Progenitor cell of endocrine pancreas (in vitro differentiated cells): ENCODE data around the gene MTMR3. TPM values are rescaled to one million over a fixed set of nuclear protein-coding genes. Genes with fewer than 3 reads are reported as not detected.

Experiments used
- DNase-seq: peaks from one replicate; pipeline ENCODE4 v3.0.0; 2021; ENCODE audit warnings: low spot score; ENCODE audit not compliant: unreplicated experiment
- H3K27ac Mint-ChIP-seq: 2 replicates; pipeline ENCODE4 v1.8.0; 2021; ENCODE audit warnings: mild to moderate bottlenecking, moderate library complexity, mixed read lengths
- H3K27me3 Mint-ChIP-seq: 2 replicates; pipeline ENCODE4 v1.8.0; 2021; ENCODE audit warnings: mixed read lengths
- H3K36me3 Mint-ChIP-seq: 2 replicates; pipeline ENCODE4 v1.8.0; 2022; ENCODE audit warnings: mixed read lengths; ENCODE audit not compliant: insufficient read depth
- H3K4me1 Mint-ChIP-seq: 2 replicates; pipeline ENCODE4 v1.8.0; 2021; ENCODE audit warnings: low read depth, mixed read lengths
- H3K4me3 Mint-ChIP-seq: 2 replicates; pipeline ENCODE4 v1.8.0; 2021; ENCODE audit warnings: low read depth, mild to moderate bottlenecking, moderate library complexity, mixed read lengths
- H3K9me3 Mint-ChIP-seq: 2 replicates; pipeline ENCODE4 v1.8.0; 2021; ENCODE audit warnings: low read depth, mixed read lengths
- total RNA-seq: library from RNA; stranded (reverse); gene quantifications from 2 replicates; pipeline ENCODE4 v1.2.1, GENCODE V29; 2021
- TF ChIP-seq, protein P1 (sequence below): fragments of 200-600 bp; sonication (generic); IDR thresholded peaks from one replicate; pipeline ENCODE4 v1.5.0; 2021; ENCODE audit warnings: antibody characterized with exemption, mild to moderate bottlenecking; ENCODE audit not compliant: unreplicated experiment

MTMR3 gene
- total RNA-seq, 1 donor from 2014 or later: 51.0 TPM

DNA sequence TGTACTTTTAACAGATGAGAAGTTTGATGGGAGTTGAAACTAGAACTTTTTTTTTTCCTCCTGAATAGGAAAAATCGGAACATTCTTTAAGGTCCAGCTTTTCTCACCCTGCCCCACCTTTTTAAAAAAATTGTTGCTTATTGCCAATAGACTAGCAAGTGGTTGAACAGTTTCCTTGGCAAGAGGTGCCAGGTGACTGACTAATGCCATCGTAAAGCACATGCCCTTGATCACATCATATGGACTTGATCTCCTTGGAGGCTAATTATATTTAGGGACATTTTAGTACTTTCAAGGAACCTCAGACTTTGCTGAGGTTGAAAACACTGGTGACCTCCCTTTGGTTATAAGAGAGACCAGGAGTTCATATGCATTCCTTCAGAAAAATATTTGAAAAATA, 57.6 kb downstream of the MTMR3 start:
- no peak overlapping the region for H3K27ac Mint-ChIP-seq
- H3K27me3 Mint-ChIP-seq: no peaks in the 10 kb centered on the region
- H3K4me1 Mint-ChIP-seq: peaks cover 2% of the 10 kb centered on the region
- TF ChIP-seq, protein P1, sequence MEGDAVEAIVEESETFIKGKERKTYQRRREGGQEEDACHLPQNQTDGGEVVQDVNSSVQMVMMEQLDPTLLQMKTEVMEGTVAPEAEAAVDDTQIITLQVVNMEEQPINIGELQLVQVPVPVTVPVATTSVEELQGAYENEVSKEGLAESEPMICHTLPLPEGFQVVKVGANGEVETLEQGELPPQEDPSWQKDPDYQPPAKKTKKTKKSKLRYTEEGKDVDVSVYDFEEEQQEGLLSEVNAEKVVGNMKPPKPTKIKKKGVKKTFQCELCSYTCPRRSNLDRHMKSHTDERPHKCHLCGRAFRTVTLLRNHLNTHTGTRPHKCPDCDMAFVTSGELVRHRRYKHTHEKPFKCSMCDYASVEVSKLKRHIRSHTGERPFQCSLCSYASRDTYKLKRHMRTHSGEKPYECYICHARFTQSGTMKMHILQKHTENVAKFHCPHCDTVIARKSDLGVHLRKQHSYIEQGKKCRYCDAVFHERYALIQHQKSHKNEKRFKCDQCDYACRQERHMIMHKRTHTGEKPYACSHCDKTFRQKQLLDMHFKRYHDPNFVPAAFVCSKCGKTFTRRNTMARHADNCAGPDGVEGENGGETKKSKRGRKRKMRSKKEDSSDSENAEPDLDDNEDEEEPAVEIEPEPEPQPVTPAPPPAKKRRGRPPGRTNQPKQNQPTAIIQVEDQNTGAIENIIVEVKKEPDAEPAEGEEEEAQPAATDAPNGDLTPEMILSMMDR: no peak
- peaks cover 21% of the 10 kb centered on the region for H3K9me3 Mint-ChIP-seq
- DNase-seq: no peak
- H3K36me3 Mint-ChIP-seq: peaks cover 25% of the 10 kb centered on the region
- H3K4me3 Mint-ChIP-seq: no peak overlapping the region

DNA sequence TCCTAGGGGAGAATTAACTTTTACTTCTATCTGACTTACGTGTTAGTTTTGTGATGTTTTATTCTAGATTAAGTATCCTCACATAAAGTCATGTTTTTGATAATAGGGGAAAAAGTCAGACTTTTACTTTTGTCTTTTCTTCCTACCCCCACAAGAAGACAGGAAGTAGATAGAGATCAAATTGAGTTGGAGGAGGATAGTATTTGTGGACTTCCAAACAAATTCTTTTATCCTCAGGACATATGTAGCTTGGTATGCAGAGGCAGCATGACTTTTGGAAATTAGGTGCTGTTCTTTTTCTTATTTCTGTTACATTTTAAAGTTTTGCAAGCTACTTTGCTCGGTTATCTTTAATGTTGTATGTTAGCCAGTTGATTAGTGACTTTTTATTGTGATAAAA, 61.4 kb downstream of the MTMR3 start:
- no peak overlapping the region for H3K4me3 Mint-ChIP-seq
- peaks cover 18% of the 10 kb centered on the region for H3K9me3 Mint-ChIP-seq
- H3K27me3 Mint-ChIP-seq: no peaks in the 10 kb centered on the region
- TF ChIP-seq, protein P1: no peak
- H3K36me3 Mint-ChIP-seq: peaks cover 22% of the 10 kb centered on the region
- DNase-seq: no peak
- no peak overlapping the region for H3K27ac Mint-ChIP-seq
- peaks cover 6% of the 10 kb centered on the region for H3K4me1 Mint-ChIP-seq

DNA sequence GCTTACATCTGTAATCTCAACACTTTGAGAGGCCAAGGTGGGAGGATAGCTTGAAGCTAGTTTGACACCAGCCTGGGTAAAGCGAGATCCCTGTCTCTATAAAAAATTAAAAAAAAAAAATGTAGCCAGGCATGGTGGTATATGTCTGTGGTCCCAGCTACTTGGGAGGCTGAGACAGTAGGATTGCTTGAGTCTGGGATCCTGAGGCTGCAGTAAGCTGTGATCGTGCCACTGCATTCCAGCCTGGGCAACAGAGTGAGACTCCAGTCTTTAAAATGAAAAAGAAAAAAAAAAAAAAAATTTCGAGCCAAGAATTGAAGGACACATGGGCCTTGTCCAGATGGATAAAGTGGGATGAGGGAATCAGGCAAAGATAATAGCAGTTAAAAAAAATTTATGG, 62.5 kb downstream of the MTMR3 start:
- H3K4me1 Mint-ChIP-seq: peaks cover 11% of the 10 kb centered on the region
- H3K27me3 Mint-ChIP-seq: no peaks in the 10 kb centered on the region
- peaks cover 14% of the 10 kb centered on the region for H3K9me3 Mint-ChIP-seq
- peaks cover 14% of the 10 kb centered on the region for H3K36me3 Mint-ChIP-seq
- H3K4me3 Mint-ChIP-seq: no peak overlapping the region
- DNase-seq: no peak
- no peak overlapping the region for H3K27ac Mint-ChIP-seq
- TF ChIP-seq, protein P1: no peak

DNA sequence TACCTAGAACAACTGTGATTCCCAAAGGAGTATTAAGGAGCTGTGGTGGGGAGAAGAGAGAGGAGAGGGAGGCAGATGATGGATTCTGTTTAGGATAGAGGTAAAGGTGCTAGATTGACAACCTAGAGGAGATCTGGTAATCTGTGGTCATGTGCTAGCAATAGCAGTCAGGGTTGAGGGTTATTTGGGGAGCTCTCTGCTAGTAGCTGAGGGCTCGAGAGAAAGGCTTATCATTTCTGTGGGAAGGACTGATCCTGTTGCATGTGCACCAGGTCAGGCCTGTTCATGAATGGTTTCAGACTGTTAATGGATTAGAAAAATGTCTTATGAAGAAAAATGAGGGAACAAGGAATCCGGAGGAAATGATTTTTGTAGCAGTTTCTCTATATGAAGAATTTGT, 63.2 kb downstream of the MTMR3 start:
- peaks cover 10% of the 10 kb centered on the region for H3K9me3 Mint-ChIP-seq
- no peaks in the 10 kb centered on the region for H3K27me3 Mint-ChIP-seq
- DNase-seq: no peak
- TF ChIP-seq, protein P1: no peak
- no peak overlapping the region for H3K4me3 Mint-ChIP-seq
- no peak overlapping the region for H3K27ac Mint-ChIP-seq
- H3K36me3 Mint-ChIP-seq: peaks cover 11% of the 10 kb centered on the region
- H3K4me1 Mint-ChIP-seq: peaks cover 11% of the 10 kb centered on the region

DNA sequence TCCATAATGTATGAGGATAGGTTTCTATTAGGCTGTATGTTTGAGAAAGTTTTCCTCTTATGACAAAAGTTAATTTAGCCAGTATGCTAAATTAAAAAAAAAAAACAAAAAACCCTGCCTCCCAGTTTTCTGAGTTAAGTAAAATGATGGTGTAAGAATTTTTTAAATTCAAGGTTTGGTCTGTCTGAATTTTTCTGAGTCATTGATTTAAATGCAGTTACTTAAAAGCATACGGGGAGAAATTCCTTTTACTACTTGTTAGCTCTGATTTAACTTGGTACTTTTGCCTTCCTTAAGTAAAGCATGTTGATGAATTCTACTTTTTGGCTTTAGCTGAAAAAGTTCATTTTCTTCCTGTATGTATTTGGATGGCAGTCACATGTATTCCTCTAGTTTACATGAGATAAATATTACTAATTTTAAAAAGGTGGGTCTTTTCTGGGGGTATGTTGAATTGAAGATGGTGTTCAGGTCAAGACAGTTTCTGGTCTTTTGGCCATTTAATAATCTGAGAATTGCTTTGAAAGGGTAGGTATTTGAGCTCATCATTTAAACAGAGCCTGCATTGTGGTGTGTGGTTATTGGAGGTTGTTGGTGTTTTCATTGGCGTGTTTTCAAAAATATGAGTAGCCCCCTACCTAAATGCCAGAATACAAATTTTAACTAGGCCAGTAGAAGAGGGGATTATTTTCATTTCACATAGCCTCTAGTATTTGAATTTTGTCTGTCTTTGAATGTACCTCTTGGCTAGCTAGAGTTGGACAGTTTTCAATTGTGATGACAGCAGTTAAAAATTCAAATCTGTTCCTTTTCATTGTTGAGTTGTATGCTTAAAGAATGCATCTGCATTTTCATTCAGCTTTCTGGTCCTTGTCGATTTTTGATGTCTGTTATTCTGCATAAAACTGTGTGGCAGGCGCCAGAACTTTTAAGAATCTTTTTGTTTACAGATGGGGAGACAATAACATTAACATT, 64.7 kb downstream of the MTMR3 start:
- no peak overlapping the region for H3K4me3 Mint-ChIP-seq
- H3K27ac Mint-ChIP-seq: no peak overlapping the region
- no peak for DNase-seq

More for the DNA sequence above, 64.7 kb downstream of the MTMR3 start:
- Mint-ChIP-seq H3K4me1 (peaks cover 20% of the 10 kb centered on the region), H3K27me3 (no peaks in the 10 kb centered on the region), H3K9me3 (peaks cover 1% of the 10 kb centered on the region), H3K36me3 (peaks cover 3% of the 10 kb centered on the region)
- TF ChIP-seq, protein P1: no peak
